Prostate gland (tissue), 2 donors: Measurements from ENCODE around the gene FRA10AC1. TPM values are rescaled to one million over a fixed set of nuclear protein-coding genes. Genes with fewer than 3 reads are reported as not detected.

Experiments
- DNase-seq: peaks from one replicate; pipeline ENCODE4 v3.0.0-alpha.2; 2019; ENCODE audit warnings: low spot score
- H3K27ac ChIP-seq, 2 donors: fragments of 200-600 bp; sonication (generic); 2 replicates each; pipeline ENCODE4 v1.5.1; 2017 to 2019
- H3K27me3 ChIP-seq: fragments of 200-600 bp; sonication (generic); replicated peaks from 2 replicates; pipeline ENCODE4 v1.5.1; 2019; ENCODE audit not compliant: insufficient read depth
- H3K36me3 ChIP-seq, 2 donors: fragments of 200-600 bp; sonication (generic); 1 replicate in 1 of 2; 2 replicates in 1 of 2; pipeline versions ENCODE4 v1.5.1 to v1.8.1; 2017 to 2019
- H3K4me1 ChIP-seq: fragments of 200-600 bp; sonication (generic); replicated peaks from 2 replicates; pipeline ENCODE4 v1.5.1; 2019
- H3K4me3 ChIP-seq, 2 donors: fragments of 200-600 bp; sonication (generic); 2 replicates each; pipeline ENCODE4 v1.5.1; 2017 to 2019
- H3K9me3 ChIP-seq: fragments of 200-600 bp; sonication (generic); 2 replicates; pipeline ENCODE4 v1.5.1; 2017
- CTCF ChIP-seq, 4 experiments: fragments of 200-600 bp in 2 of 4; fragments of 450-650 bp in 2 of 4; sonication (generic) in 2 of 4; IDR thresholded peaks; 1 replicate in 3 of 4; 2 replicates in 1 of 4; pipeline ENCODE4 v1.5.1; 2016 to 2019; ENCODE audit warnings: antibody characterized with exemption in 4 of 4, mild to moderate bottlenecking in 2 of 4, moderate library complexity in 2 of 4
- POLR2A ChIP-seq: fragments of 450-650 bp; IDR thresholded peaks from one replicate; pipeline ENCODE4 v1.6.1; 2016; ENCODE audit warnings: antibody characterized with exemption, mild to moderate bottlenecking
- POLR2AphosphoS5 ChIP-seq: sonication (generic); formaldehyde crosslinking; IDR thresholded peaks from one replicate; pipeline ENCODE4 v1.6.1; 2017; ENCODE audit warnings: antibody characterized with exemption
- WGBS: methylation state at CpG from one replicate; pipeline ENCODE4 v1.1.5; 2018; 5-methylcytosine and 5-hydroxymethylcytosine counted together
- intact Hi-C: fragments of 100-400 bp; cut with DNase I; formaldehyde crosslinking; loops from one replicate; pipeline ENCODE4 v1.14.2; 2022
- total RNA-seq, 2 donors: library from RNA; depleted of rRNA; stranded (reverse); fragments of >200 nt; gene quantifications; one replicate each; pipeline ENCODE4 v1.1.0, GENCODE V29; 2016

The FRA10AC1 gene
- total RNA-seq, 2 donors from 2014 or later = 10.5 to 11.4 TPM

- intact Hi-C loops = no loop called here
- TF ChIP-seq CTCF (IDR thresholded peaks at IDR 0.05) (no peak), POLR2AphosphoS5 (no peak), POLR2A (no peak)
- no peak overlapping the region for H3K4me3 ChIP-seq
These were observed 20.2 kb upstream of the FRA10AC1 start for GRCh38 chr10:93722550-93722949.

GRCh38 chr10:93719901-93720300 lies 17.5 kb upstream of the FRA10AC1 start:
- no peaks in the 10 kb centered on the region for H3K36me3 ChIP-seq
- no peaks in the 10 kb centered on the region for H3K27me3 ChIP-seq
- TF ChIP-seq POLR2A = no peak
- no peak for TF ChIP-seq CTCF (IDR thresholded peaks at IDR 0.05)
- no peak for TF ChIP-seq POLR2AphosphoS5
- no peak overlapping the region for H3K27ac ChIP-seq
- WGBS = 71% methylated on average over 3 of the region's 3 CpGs
- no peaks in the 10 kb centered on the region for H3K9me3 ChIP-seq
- no peak for DNase-seq
- intact Hi-C loops = no loop called here
- H3K4me1 ChIP-seq = no peaks in the 10 kb centered on the region
- no peak overlapping the region for H3K4me3 ChIP-seq

More at GRCh38 chr10:93722550-93722949, 20.2 kb upstream of the FRA10AC1 start:
- no peaks in the 10 kb centered on the region for H3K4me1 ChIP-seq
- no peaks in the 10 kb centered on the region for H3K27me3 ChIP-seq
- no peak overlapping the region for H3K27ac ChIP-seq
- no peak for DNase-seq
- H3K36me3 ChIP-seq = no peaks in the 10 kb centered on the region
- H3K9me3 ChIP-seq = no peaks in the 10 kb centered on the region

GRCh38 chr10:93718937-93719725 lies 16.7 kb upstream of the FRA10AC1 start:
- Histone ChIP-seq H3K27me3 (no peaks in the 10 kb centered on the region), H3K4me3 (no peak overlapping the region), H3K9me3 (no peaks in the 10 kb centered on the region), H3K27ac (no peak overlapping the region), H3K4me1 (no peaks in the 10 kb centered on the region), H3K36me3 (no peaks in the 10 kb centered on the region)
- intact Hi-C loops = no loop called here
- TF ChIP-seq POLR2A (no peak), POLR2AphosphoS5 (no peak), CTCF (IDR thresholded peaks at IDR 0.05) (no peak)
- no peak for DNase-seq
- 61% methylated on average over 8 of the region's 8 CpGs for WGBS

- Histone ChIP-seq H3K27me3 (no peaks in the 10 kb centered on the region), H3K4me3 (no peak overlapping the region), H3K27ac (no peak overlapping the region), H3K4me1 (no peaks in the 10 kb centered on the region), H3K9me3 (no peaks in the 10 kb centered on the region), H3K36me3 (no peaks in the 10 kb centered on the region)
- TF ChIP-seq POLR2AphosphoS5 = no peak
- no peak for TF ChIP-seq POLR2A
- no peak for TF ChIP-seq CTCF (IDR thresholded peaks at IDR 0.05)
- 38% methylated on average over 1 of the region's 1 CpG for WGBS
- no peak for DNase-seq
- intact Hi-C loops = no loop called here
These were observed 14.4 kb upstream of the FRA10AC1 start for GRCh38 chr10:93716766-93717165.

- Histone ChIP-seq H3K9me3 (no peaks in the 10 kb centered on the region), H3K27me3 (no peaks in the 10 kb centered on the region), H3K4me3 (no peak overlapping the region), H3K36me3 (no peaks in the 10 kb centered on the region), H3K27ac (no peak overlapping the region), H3K4me1 (no peaks in the 10 kb centered on the region)
- TF ChIP-seq CTCF (IDR thresholded peaks at IDR 0.05) = no peak
- no peak for TF ChIP-seq POLR2A
- no peak for TF ChIP-seq POLR2AphosphoS5
- 78% methylated on average over 5 of the region's 5 CpGs for WGBS
- no peak for DNase-seq
- intact Hi-C loops = no loop called here
These were observed 13.0 kb upstream of the FRA10AC1 start for GRCh38 chr10:93715345-93715744.
